Adrenal gland (tissue), 5 donors: Measurements from ENCODE around the gene TBC1D25.

Source experiments
- POLR2A ChIP-seq, 2 donors: fragments of 450-650 bp; IDR thresholded peaks; one replicate each; pipeline ENCODE4 v1.6.1; 2017; ENCODE audit warnings: antibody characterized with exemption in 2 of 2, mild to moderate bottlenecking in 2 of 2, moderate library complexity in 1 of 2
- TF ChIP-seq, protein P1 (sequence below), 6 experiments: fragments of 450-650 bp in 4 of 6; fragments of 200-600 bp in 2 of 6; sonication (generic) in 1 of 6; IDR thresholded peaks; 1 replicate in 5 of 6; 2 replicates in 1 of 6; pipeline versions ENCODE4 v1.5.1 to v1.8.0; 2016 to 2021; ENCODE audit warnings: antibody characterized with exemption in 6 of 6, mild to moderate bottlenecking in 2 of 6, moderate library complexity in 1 of 6
- donor health status: DM: no; HTN: no; CAD: no.

- TF ChIP-seq POLR2A (IDR thresholded peaks at IDR 0.05) = no peak
- TF ChIP-seq, protein P1, sequence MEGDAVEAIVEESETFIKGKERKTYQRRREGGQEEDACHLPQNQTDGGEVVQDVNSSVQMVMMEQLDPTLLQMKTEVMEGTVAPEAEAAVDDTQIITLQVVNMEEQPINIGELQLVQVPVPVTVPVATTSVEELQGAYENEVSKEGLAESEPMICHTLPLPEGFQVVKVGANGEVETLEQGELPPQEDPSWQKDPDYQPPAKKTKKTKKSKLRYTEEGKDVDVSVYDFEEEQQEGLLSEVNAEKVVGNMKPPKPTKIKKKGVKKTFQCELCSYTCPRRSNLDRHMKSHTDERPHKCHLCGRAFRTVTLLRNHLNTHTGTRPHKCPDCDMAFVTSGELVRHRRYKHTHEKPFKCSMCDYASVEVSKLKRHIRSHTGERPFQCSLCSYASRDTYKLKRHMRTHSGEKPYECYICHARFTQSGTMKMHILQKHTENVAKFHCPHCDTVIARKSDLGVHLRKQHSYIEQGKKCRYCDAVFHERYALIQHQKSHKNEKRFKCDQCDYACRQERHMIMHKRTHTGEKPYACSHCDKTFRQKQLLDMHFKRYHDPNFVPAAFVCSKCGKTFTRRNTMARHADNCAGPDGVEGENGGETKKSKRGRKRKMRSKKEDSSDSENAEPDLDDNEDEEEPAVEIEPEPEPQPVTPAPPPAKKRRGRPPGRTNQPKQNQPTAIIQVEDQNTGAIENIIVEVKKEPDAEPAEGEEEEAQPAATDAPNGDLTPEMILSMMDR (IDR thresholded peaks at IDR 0.05) = no peak
These were observed 36.6 kb downstream of the TBC1D25 start for GRCh38 chrX:48576108-48576507.
